HCT116 (cell line): ENCODE measurements around the gene TNNC1. TPM values are rescaled to one million over a fixed set of nuclear protein-coding genes. Genes with fewer than 3 reads are reported as not detected.

ENCODE experiments used
- ATAC-seq: fragments of 200-7000 bp; cut with Tn5 transposase; 2 replicates; pipeline ENCODE4 v1.9.1; 2020; ENCODE audit warnings: mild to moderate bottlenecking, moderate library complexity
- BruUV-seq: library from RNA; stranded (reverse); fragments of 400-500 nt; replicated peaks from 2 replicates; lab custom pipeline; 2021; lab: Mats Ljungman, UMichigan
- CTCF ChIA-PET: fragments of 300-600 bp; sonication (Branson Sonifier 250); formaldehyde crosslinking; loops from one replicate; lab custom pipeline; 2021; ENCODE audit warnings: antibody characterized with exemption; lab: Charles Lee
- POLR2A ChIA-PET: fragments of 300-600, 350-600 bp; sonication (Branson Sonifier 250); formaldehyde crosslinking; loops from one replicate; lab custom pipeline; 2021; ENCODE audit warnings: antibody characterized with exemption; lab: Charles Lee
- RAD21 ChIA-PET, 2 experiments: fragments of 300-600 bp; sonication (Branson Sonifier 250); formaldehyde crosslinking; loops; one replicate each; lab custom pipeline; 2023; ENCODE audit warnings: low total read pairs in 2 of 2; ENCODE audit not compliant: uncharacterized antibody in 2 of 2, unreplicated experiment in 2 of 2, low non-redundant PET in 1 of 2; lab: Charles Lee
- DNase-seq: peaks from one replicate; pipeline ENCODE4 v3.0.0-alpha.2; 2010; ENCODE audit warnings: low read depth, low spot score
- H2AFZ ChIP-seq: fragments of 200-600 bp; shearing (Covaris generic), sonication (generic); 2 replicates; pipeline ENCODE4 v1.6.1; 2017; ENCODE audit warnings: low read depth, mixed run types, mixed read lengths, antibody characterized with exemption, low read length; ENCODE audit not compliant: poor library complexity, severe bottlenecking
- H3K27ac ChIP-seq: 2 replicates; pipeline ENCODE4 v1.5.1; 2012; ENCODE audit warnings: low read depth, low read length
- H3K27me3 ChIP-seq: fragments of 200-600 bp; sonication (generic); 2 replicates; pipeline ENCODE4 v1.6.1; 2016; ENCODE audit warnings: mixed run types, low read length, mixed read lengths; ENCODE audit not compliant: insufficient read depth
- H3K36me3 ChIP-seq, 2 experiments: fragments of 200-500 bp in 1 of 2; fragments of 200-600 bp in 1 of 2; sonication (Bioruptor generic) in 1 of 2; sonication (generic) in 1 of 2; 2 replicates each; pipeline versions ENCODE4 v1.5.1 to v1.6.1; 2014 to 2016; ENCODE audit warnings: low read length in 2 of 2, inconsistent platforms in 1 of 2, mixed read lengths in 1 of 2, mixed run types in 1 of 2; ENCODE audit not compliant: insufficient read depth in 2 of 2, control insufficient read depth in 1 of 2
- H3K4me1 ChIP-seq, 2 experiments: fragments of 200-600 bp in 1 of 2; sonication (generic) in 1 of 2; 2 replicates each; pipeline versions ENCODE4 v1.5.1 to v1.6.1; 2012 to 2017; ENCODE audit warnings: low read length in 2 of 2, inconsistent platforms in 1 of 2, mild to moderate bottlenecking in 1 of 2, mixed read lengths in 1 of 2, mixed run types in 1 of 2, moderate library complexity in 1 of 2; ENCODE audit not compliant: insufficient read depth in 2 of 2, control insufficient read depth in 1 of 2
- H3K4me2 ChIP-seq: fragments of 200-600 bp; sonication (generic); 2 replicates; pipeline ENCODE4 v1.6.1; 2017; ENCODE audit warnings: mixed run types, low read length, mixed read lengths
- H3K4me3 ChIP-seq, 2 experiments: fragments of 200-600 bp in 1 of 2; sonication (generic) in 1 of 2; replicated peaks in 1 of 2; 2 replicates each; pipeline ENCODE4 v1.5.1; 2011 to 2016; ENCODE audit warnings: low read length in 2 of 2, control low read depth in 1 of 2, low read depth in 1 of 2, mild to moderate bottlenecking in 1 of 2, mixed read lengths in 1 of 2, mixed run types in 1 of 2
- H3K79me2 ChIP-seq: fragments of 200-600 bp; sonication (generic); 2 replicates; pipeline ENCODE4 v1.6.1; 2017; ENCODE audit warnings: mild to moderate bottlenecking, mixed run types, low read length, moderate library complexity, mixed read lengths; ENCODE audit not compliant: insufficient read depth
- H3K9ac ChIP-seq: fragments of 200-600 bp; sonication (generic); 2 replicates; pipeline ENCODE4 v1.6.1; 2016; ENCODE audit warnings: low read length, mixed read lengths
- H3K9me2 ChIP-seq: fragments of 200-600 bp; sonication (generic), shearing (Covaris generic); 2 replicates; pipeline ENCODE4 v1.6.1; 2017; ENCODE audit warnings: mixed run types, mild to moderate bottlenecking, moderate library complexity; ENCODE audit not compliant: insufficient read depth
- H3K9me3 ChIP-seq, 2 experiments: fragments of 200-500 bp in 1 of 2; fragments of 200-600 bp in 1 of 2; sonication (Bioruptor generic) in 1 of 2; sonication (generic) in 1 of 2; 2 replicates each; pipeline ENCODE4 v1.6.1; 2014 to 2017; ENCODE audit warnings: low read length in 2 of 2, mixed read lengths in 2 of 2, inconsistent platforms in 1 of 2, low read depth in 1 of 2, mild to moderate bottlenecking in 1 of 2, mixed run types in 1 of 2, moderate library complexity in 1 of 2; ENCODE audit not compliant: control insufficient read depth in 1 of 2, insufficient read depth in 1 of 2
- H4K20me1 ChIP-seq: fragments of 200-600 bp; sonication (generic), shearing (Covaris generic); 2 replicates; pipeline ENCODE4 v1.6.1; 2017; ENCODE audit warnings: mixed run types, mild to moderate bottlenecking, moderate library complexity; ENCODE audit not compliant: insufficient read depth
- CEBPB ChIP-seq: IDR thresholded peaks from 2 replicates; pipeline ENCODE4 v1.6.1; 2012; ENCODE audit warnings: low read depth
- ELF1 ChIP-seq: IDR thresholded peaks from 2 replicates; pipeline ENCODE4 v1.6.1; 2012; ENCODE audit warnings: low read depth, borderline replicate concordance
- EZH2 ChIP-seq: fragments of 200-600 bp; sonication (generic); IDR thresholded peaks from 2 replicates; pipeline ENCODE4 v1.6.1; 2017; ENCODE audit warnings: antibody characterized with exemption, mixed run types
- FOSL1 ChIP-seq: IDR thresholded peaks from 2 replicates; pipeline ENCODE4 v1.6.1; 2012; ENCODE audit warnings: low read depth
- POLR2A ChIP-seq: IDR thresholded peaks from 2 replicates; pipeline ENCODE4 v1.7.0; 2011; ENCODE audit warnings: borderline replicate concordance; ENCODE audit not compliant: insufficient read depth, insufficient read length; ENCODE audit errors: extremely low read depth
- POLR2AphosphoS5 ChIP-seq: IDR thresholded peaks from 2 replicates; pipeline ENCODE4 v1.6.1; 2011; ENCODE audit warnings: mild to moderate bottlenecking, low read depth, low read length, moderate library complexity
- TCF7L2 ChIP-seq: IDR thresholded peaks from 2 replicates; pipeline ENCODE4 v1.7.0; 2011; ENCODE audit warnings: borderline replicate concordance, inconsistent platforms; ENCODE audit not compliant: insufficient read depth, insufficient read length; ENCODE audit errors: extremely low read depth
- YY1 ChIP-seq: IDR thresholded peaks from 2 replicates; pipeline ENCODE4 v1.6.1; 2011; ENCODE audit warnings: low read length, low read depth, moderate library complexity, mild to moderate bottlenecking; ENCODE audit not compliant: insufficient replicate concordance; ENCODE audit errors: extremely low read depth
- ZBTB33 ChIP-seq: IDR thresholded peaks from 2 replicates; pipeline ENCODE4 v1.6.1; 2011; ENCODE audit warnings: mild to moderate bottlenecking, low read length, moderate library complexity; ENCODE audit not compliant: insufficient replicate concordance; ENCODE audit errors: extremely low read depth
- ZFX ChIP-seq: fragments of 450-650 bp; IDR thresholded peaks from 2 replicates; pipeline ENCODE4 v1.6.1; 2017
- ZNF274 ChIP-seq: fragments of 200-500 bp; sonication (Bioruptor generic); IDR thresholded peaks from 2 replicates; pipeline ENCODE4 v1.6.1; 2014; ENCODE audit warnings: mild to moderate bottlenecking, low read depth, low read length, inconsistent platforms
- intact Hi-C: fragments of 100-400 bp; cut with micrococcal nuclease; formaldehyde crosslinking; loops from 2 replicates; pipeline ENCODE4 v1.10.0; 2022
- total RNA-seq: library from RNA; stranded (reverse); gene quantifications from one replicate; pipeline ENCODE4 v1.2.1, GENCODE V29; 2021; ENCODE audit not compliant: unreplicated experiment
- TF ChIP-seq, protein P1 (sequence below): IDR thresholded peaks from 2 replicates; pipeline ENCODE4 v1.6.1; 2012
- TF ChIP-seq, protein P2 (sequence below), 3 experiments: fragments of 200-600 bp in 1 of 3; sonication (generic) in 1 of 3; IDR thresholded peaks in 2 of 3; conservative IDR thresholded peaks in 1 of 3; 2 replicates each; pipeline ENCODE4 v1.5.1; 2012 to 2017; ENCODE audit warnings: low read depth in 2 of 3, low read length in 2 of 3, antibody characterized with exemption in 1 of 3, borderline replicate concordance in 1 of 3, control low read depth in 1 of 3, mild to moderate bottlenecking in 1 of 3, mixed read lengths in 1 of 3, mixed run types in 1 of 3, moderate library complexity in 1 of 3; ENCODE audit not compliant: insufficient read depth in 1 of 3

TNNC1 gene
- total RNA-seq, 1 experiment from 2014 or later: 2.2 TPM

DNA sequence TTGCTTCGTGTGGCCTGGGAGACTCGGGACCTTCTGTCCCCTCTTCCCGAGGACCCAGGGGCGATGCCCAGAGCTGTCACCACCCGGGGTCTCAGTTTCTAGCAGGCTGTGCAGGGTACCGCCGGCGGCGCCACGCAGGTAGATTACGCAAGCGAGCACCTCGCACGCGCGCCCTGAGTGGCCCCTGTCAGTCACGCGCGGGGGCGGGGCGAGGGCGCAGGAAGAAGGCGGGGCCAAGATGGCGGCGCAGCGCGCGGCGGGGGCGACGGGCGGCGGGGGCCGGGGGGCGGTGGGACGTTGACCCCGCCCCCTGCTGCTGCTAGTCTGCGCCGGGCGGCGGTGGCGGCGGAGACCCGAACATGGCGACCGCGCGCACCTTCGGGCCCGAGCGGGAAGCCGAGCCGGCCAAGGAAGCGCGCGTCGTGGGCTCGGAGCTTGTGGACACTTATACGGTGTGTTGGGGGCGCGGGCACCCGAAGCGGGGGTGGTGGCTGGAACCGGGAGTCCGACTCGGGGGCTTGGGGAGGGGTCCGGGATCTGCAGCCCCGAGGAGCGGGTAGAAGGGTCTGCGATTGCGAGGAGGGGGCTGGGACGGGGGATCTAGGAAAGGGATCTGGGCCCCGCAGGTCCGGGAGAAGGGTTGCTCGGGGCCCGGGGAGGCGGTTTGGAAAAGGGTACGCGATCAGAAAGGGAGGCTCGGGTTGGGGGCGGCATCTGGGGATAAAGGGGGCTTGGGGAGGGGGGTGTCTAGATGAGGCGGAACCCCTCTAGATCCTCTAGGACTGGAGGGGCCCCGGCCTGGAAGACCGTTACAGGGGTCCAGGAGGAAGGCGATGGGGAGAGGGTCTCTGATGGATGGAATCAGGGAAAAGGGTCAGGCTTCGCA is 1.7 kb upstream of the TNNC1 start, which contains the start of gene NISCH:
NISCH (plus strand) TSS at position 322 of the 886 bp plus-strand sequence; CDS start at position 360, 38 bp downstream.
- Histone ChIP-seq H3K9me2 (no peaks in the 10 kb centered on the region), H3K36me3 (peaks cover 11 to 28% of the 10 kb centered on the region in 2 experiments), H2AFZ (peak within 1 kb of the TSS; percentile 61), H3K4me1 (peaks cover 36 to 61% of the 10 kb centered on the region in 2 experiments), H4K20me1 (no peaks in the 10 kb centered on the region), H3K27me3 (no peaks in the 10 kb centered on the region), H3K79me2 (peaks cover 32% of the 10 kb centered on the region), H3K9me3 (no peaks in the 10 kb centered on the region), H3K4me3 (peak within 1 kb of the TSS; percentile 80 to 94), H3K4me2 (peak within 1 kb of the TSS; percentile 89), H3K27ac (peak within 1 kb of the TSS; percentile 77), H3K9ac (peak within 1 kb of the TSS; percentile 95)
- CTCF ChIA-PET: no interaction called here
- TF ChIP-seq ZNF274 (no peak), YY1 (peak; percentile 92), FOSL1 (no peak), CEBPB (no peak), ELF1 (no peak), EZH2 (no peak), TCF7L2 (no peak), POLR2A (peak; percentile 66), ZBTB33 (no peak), POLR2AphosphoS5 (peak; percentile 91), ZFX (no peak; the same call in 1 of the 2 replicates)
- TF ChIP-seq, protein P1, sequence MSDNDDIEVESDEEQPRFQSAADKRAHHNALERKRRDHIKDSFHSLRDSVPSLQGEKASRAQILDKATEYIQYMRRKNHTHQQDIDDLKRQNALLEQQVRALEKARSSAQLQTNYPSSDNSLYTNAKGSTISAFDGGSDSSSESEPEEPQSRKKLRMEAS: no peak
- TF ChIP-seq, protein P2, sequence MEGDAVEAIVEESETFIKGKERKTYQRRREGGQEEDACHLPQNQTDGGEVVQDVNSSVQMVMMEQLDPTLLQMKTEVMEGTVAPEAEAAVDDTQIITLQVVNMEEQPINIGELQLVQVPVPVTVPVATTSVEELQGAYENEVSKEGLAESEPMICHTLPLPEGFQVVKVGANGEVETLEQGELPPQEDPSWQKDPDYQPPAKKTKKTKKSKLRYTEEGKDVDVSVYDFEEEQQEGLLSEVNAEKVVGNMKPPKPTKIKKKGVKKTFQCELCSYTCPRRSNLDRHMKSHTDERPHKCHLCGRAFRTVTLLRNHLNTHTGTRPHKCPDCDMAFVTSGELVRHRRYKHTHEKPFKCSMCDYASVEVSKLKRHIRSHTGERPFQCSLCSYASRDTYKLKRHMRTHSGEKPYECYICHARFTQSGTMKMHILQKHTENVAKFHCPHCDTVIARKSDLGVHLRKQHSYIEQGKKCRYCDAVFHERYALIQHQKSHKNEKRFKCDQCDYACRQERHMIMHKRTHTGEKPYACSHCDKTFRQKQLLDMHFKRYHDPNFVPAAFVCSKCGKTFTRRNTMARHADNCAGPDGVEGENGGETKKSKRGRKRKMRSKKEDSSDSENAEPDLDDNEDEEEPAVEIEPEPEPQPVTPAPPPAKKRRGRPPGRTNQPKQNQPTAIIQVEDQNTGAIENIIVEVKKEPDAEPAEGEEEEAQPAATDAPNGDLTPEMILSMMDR (IDR thresholded peaks at IDR 0.05 in 2 of 3, conservative IDR thresholded peaks at IDR 0.05 in 1 of 3; ENCODE audit: borderline replicate concordance in 1 of 3, insufficient read depth in 1 of 3, low read depth in 2 of 3, low read length in 2 of 3): no peak
- intact Hi-C loops: no loop called here
- POLR2A ChIA-PET: no interaction called here
- BruUV-seq: no TSS peak
- RAD21 ChIA-PET: no interaction called here
- DNase-seq (peak; percentile 40), ATAC-seq (peak; percentile 84)
